ENCODE results near the gene ZSWIM5.
"Not testable (repeated sequence)": the region's sequence is repeated elsewhere in the genome, so short reads cannot be mapped to it uniquely, and the experiment has no call there.

ZSWIM5 gene

DNA sequence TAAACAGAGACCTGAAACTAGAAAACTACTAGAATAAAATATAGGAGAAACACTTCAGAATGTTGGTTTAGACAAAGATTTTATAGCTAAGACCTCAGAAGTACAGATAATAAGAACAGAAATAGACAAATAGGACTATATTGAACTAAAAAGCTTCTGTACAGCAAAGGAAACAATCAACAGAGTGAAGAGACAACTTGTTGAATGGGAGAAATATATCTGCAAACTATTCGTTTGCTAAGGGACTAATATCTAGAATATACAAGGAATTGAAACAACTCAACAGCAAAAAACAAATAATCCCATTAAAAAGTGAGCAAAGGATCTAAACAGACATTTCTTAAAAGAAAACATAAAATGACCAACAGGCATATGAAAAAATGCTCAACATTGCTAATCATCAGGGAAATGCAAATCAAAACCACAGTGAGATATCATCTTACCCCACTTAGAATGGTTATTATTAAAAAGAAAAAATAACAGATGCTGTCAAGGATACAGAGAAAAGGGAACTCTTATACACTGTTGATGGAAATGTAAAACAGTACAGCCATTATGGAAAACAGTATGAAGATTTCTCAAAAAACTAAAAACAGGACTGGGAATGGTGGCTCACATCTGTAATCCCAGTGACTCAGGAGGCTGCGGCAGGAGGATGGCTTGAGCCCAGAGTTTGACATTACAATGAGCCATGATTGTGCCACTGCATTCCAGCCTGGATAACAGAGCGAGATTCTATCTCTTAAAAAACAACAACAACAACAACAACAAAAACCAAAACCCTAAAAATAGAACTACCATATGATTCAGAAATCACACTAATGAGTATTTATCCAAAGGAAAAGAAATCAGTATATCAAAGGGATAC lies 37.3 kb upstream of the ZSWIM5 start:
- DNase-seq (ENCODE audit: low read depth) = peak; percentile 30
- no peak for TF ChIP-seq CTCF (conservative IDR thresholded peaks at IDR 0.05; ENCODE audit: control insufficient read depth, insufficient read depth, low read depth, low read length)
- H3K4me3 ChIP-seq (ENCODE audit: control insufficient read depth, low read depth, low read length) = no peak overlapping the region

- DNase-seq (ENCODE audit: low read depth) = no peak
- no peak overlapping the region for H3K4me3 ChIP-seq (ENCODE audit: control insufficient read depth, low read depth, low read length)
- TF ChIP-seq CTCF (conservative IDR thresholded peaks at IDR 0.05; ENCODE audit: control insufficient read depth, insufficient read depth, low read depth, low read length) = no peak
Observed at GRCh38 chr1:45238846-45239245, 32.4 kb upstream of the ZSWIM5 start.

DNA sequence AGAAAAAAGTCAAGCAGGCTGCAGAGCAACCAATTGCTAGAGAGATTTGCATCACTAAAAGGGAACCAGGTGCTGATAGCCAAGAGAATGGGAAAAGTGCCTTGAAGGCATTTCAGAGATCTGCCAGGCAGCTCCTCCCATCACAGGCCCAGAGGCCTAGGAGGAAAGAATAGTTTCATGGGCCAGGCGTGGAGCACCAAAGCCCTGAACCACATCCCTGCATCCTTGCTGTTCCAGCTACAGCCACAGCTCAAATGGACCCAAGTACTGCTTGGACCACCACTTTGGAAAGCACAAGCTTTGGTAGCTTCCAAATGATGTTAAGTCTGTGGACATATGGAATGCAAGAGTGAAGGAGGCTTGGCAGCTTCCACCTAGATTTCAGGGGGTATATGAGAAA lies 29.7 kb upstream of the ZSWIM5 start:
- no peak overlapping the region for H3K4me3 ChIP-seq (ENCODE audit: control insufficient read depth, low read depth, low read length)
- DNase-seq (ENCODE audit: low read depth) = no peak
- TF ChIP-seq CTCF (conservative IDR thresholded peaks at IDR 0.05; ENCODE audit: control insufficient read depth, insufficient read depth, low read depth, low read length) = no peak

DNA sequence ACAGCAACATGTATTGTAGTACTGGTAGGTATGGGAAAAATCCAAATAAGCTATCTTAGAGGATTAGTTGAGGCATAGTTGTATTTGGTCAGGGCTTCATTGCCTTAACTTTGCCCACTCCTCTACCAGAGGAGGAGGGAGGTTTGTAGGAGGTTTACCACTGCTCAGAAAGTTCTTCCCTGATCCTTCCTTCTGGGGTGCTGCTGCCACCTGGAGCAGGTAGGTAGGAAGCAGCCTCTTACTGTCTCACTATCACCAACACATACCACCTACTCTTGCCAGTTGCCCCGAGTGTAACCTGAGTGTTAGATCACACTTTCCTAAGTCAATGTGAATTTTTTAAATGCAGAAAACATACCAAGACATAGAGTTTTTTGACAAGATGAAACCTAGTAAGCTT lies 24.1 kb upstream of the ZSWIM5 start:
- no peak for DNase-seq (ENCODE audit: low read depth)
- H3K4me3 ChIP-seq (ENCODE audit: control insufficient read depth, low read depth, low read length) = no peak overlapping the region
- no peak for TF ChIP-seq CTCF (conservative IDR thresholded peaks at IDR 0.05; ENCODE audit: control insufficient read depth, insufficient read depth, low read depth, low read length)

- TF ChIP-seq CTCF (conservative IDR thresholded peaks at IDR 0.05; ENCODE audit: control insufficient read depth, insufficient read depth, low read depth, low read length) = no peak
- no peak overlapping the region for H3K4me3 ChIP-seq (ENCODE audit: control insufficient read depth, low read depth, low read length)
- DNase-seq (ENCODE audit: low read depth) = no peak
Observed at GRCh38 chr1:45225598-45225997, 19.2 kb upstream of the ZSWIM5 start.

GRCh38 chr1:45223710-45224109 lies 17.3 kb upstream of the ZSWIM5 start:
- DNase-seq (ENCODE audit: low read depth) = not testable (repeated sequence)

DNA sequence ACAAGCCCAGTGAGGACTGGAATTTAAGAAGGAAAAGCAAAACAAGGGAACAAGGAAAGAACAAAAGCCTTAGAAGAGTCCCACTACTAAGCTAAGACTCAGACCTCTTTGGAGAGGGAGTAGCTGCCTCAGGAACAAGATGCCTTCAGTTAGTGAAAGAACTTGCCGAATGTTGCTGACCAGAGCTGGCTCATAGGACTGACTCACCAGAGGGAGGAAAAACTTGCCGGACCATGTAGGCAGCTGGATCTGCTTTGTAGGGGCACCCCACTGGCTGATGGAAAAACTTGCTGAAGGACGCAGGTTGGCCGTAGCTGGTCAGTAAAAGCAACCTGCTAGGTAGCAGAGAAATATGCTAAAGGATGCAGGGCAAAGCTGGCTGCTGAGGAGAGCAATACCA lies 15.3 kb upstream of the ZSWIM5 start:
- TF ChIP-seq CTCF (conservative IDR thresholded peaks at IDR 0.05; ENCODE audit: control insufficient read depth, insufficient read depth, low read depth, low read length) = no peak
- peak; percentile 35 for DNase-seq (ENCODE audit: low read depth)

More at GRCh38 chr1:45223710-45224109, 17.3 kb upstream of the ZSWIM5 start:
- H3K4me3 ChIP-seq (ENCODE audit: control insufficient read depth, low read depth, low read length) = not testable (repeated sequence)

More for the DNA sequence above, 15.3 kb upstream of the ZSWIM5 start:
- no peak overlapping the region for H3K4me3 ChIP-seq (ENCODE audit: control insufficient read depth, low read depth, low read length)

Data from fibroblast of mammary gland (primary cell).